GM11168 (cell line): ENCODE data around the gene ELOVL5.

Experiments used
- in situ Hi-C: fragments of 300-500 bp; cut with MboI; formaldehyde crosslinking; loops from one replicate; pipeline ENCODE4 v1.12.0; 2022; ENCODE audit warnings: low sequenced_read_pairs; ENCODE audit not compliant: unreplicated experiment

Gene ELOVL5

DNA sequence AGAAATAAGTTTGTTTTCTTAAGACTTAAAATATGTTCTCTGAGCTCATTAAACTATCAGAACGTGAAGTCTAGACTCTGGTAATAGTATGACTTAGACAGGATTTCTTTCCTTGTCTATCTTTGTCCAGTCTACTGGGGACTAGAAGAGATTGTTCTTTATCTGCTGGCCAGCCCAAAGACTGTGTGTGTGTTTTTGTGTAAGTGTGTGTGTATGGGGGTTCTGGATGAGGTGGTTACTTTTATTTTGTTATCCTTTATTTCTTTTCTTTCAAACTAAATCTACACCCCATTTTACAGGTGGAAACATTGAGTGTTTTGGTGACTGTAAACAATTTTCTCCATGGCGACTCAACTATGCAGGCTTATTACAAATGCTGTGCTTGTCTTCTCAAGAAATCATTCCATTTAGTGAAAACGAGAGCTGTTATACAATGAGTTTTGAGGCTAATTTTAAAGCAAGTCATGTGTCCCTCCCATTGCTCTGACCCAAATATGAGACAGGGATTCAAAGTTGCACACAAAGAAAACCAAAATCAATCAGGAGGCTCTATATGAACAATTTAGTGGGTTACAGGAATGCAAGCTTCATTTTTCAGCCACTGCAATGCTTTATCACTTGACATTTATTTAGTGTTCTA, 97.6 kb downstream of the ELOVL5 start:
- in situ Hi-C loops: no loop called here

DNA sequence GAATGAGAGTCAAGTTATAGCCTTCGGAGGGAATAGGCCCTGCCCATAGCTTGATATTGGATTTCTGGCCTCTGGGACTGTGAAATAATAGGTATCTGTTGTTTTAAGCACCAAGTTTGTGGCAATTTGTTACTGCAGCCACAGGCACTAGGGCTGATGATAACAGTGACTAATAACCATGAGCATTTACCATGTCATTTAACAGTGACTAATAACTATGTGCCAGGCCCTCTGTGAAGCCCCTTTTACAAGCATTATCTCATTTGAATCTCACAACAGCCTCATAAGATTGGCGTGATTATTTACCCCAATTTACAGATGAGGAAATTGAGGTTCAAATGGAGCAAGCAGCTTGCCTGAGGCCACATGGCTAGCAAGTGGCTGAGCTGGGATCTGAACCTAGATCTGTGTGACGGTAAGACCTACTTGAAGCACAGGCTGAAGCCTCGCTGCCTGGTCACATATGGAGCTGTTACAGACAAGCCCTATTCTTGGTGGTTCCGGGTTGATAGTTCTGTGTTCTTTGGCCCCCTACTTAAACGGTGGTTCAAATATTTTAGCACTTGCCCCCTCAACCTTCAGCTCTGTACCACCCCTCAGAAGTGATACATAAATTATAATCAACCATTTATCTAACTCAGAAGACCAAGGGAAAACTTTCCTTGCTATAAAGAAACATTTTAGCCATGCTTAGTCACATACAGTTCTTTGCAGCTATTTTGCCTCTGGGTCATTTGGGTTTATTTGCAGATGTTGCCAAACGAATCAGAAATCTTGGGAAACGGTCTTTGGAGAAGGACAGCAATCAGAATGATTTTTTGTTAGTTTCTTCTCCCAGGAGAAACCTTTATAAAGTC, 98.3 kb downstream of the ELOVL5 start:
- in situ Hi-C loops: no loop called here

DNA sequence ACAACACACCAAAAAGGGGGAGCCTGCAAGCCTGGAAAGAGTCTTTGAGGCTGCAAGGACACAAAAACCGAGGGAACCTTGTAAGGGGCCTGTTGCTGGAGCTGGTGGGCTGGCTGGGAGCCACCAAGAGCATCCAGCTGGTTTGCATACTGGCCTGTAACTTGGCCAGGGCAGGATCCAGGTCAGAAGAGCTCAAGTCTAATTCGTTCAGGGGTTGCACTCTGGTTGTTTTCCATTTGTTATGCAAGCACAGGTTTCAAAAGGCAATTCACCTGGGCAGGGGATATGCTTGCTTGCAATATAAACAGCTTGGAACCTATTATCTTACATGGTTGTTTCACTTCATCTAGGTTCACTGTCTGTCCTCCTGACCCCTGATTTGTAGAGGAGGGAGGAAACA, 101.8 kb downstream of the ELOVL5 start:
- in situ Hi-C loops: no loop called here

DNA sequence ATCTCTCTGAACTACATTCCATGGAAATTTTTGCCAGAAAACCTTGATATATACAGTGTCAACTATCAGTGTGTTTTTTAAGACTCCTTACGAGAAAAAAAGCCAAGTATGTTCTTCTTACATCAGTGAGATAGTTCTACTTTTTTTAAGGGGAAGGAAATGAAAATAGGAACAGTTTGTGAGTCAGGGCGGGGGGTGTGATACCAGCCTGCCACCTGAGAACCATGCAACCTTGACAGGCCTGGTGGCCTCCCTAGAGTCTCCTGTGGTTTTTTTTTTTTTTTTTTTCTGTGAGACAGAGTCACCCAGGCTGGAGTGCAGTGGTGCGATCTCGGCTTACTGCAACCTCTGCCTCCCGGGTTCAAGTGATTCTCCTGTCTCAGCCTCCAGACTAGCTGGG, 103.8 kb downstream of the ELOVL5 start:
- in situ Hi-C loops: no loop called here

DNA sequence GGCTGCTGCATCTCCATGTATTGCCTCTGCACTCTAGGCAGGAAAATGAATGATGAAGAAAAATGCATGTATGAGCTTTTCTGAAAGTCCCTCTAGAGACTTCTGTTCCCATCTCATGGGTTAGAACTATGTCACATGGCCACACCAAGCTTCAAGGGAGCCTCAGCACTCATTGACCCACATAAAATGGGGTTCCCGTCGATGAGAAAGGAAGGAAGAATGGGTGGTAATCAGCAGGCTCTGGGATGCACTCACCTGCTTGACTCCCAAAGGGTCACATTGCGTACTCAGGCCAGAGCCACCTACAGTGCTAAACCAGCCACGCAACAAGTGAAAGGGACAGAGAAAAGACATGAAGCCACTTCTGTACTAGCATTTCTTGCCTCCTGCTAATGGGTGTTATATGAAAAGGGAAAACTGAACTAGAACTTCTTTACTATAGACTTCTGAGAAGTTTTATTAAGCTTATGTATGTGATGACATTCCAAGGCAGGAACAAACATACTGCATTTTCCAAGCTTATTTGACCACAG, 104.3 kb downstream of the ELOVL5 start:
- in situ Hi-C loops: no loop called here

DNA sequence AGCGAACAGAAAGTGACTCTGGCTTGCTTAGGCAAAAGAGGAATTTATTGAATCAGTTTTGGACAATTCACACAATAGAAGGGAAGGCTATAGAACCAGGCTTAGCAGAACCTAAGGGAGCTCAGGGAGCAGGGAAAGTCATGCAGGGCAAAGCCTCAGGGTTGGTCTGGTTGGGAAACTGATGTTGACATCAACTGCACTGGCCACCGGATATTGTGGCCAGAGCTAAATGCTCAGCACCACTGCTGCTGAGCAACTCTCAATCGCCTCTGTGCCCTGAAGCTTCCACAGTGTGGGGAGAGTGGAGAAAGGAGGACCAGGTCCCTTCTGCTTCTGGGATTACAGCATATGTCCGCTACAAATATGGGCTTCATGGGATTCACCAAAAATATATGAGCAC, 106.8 kb downstream of the ELOVL5 start:
- in situ Hi-C loops: no loop called here

DNA sequence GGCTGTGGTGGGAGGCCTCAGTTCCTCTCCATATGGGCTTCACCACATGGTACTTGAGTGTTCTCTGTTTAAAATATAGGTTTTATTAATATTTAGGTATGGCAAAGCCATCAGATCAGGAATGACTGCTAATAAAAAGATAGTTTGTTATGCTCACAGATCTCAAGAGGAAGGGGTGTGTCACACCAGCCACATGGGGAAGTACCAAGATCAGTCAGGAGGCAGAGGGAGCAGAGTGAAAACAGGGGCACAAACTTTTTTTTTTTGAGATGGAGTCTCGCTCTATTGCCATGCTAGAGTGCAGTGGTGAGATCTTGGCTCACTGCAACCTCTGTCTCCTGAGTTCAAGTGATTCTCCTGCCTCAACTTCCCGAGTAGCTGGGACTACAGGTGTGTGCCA, 108.0 kb downstream of the ELOVL5 start:
- in situ Hi-C loops: no loop called here

DNA sequence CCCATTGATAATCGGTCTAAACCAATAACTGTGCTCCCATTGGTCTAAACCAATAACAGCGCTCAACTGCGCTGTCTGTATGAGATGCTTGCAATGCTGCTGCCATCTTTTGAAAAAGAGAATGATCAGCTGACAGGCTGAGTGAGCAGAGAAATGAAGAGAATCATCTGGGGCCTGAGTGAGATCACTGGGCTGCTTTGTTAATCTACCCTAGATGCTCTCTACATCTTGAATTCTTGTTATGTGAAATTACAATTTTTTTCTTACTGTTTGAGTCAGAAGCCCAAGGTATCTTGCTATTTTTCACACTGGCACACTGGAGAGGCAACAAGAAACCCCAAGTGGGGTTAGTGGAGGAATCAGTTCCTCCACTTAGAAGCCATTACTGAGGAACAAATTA, 108.6 kb downstream of the ELOVL5 start:
- in situ Hi-C loops: no loop called here

DNA sequence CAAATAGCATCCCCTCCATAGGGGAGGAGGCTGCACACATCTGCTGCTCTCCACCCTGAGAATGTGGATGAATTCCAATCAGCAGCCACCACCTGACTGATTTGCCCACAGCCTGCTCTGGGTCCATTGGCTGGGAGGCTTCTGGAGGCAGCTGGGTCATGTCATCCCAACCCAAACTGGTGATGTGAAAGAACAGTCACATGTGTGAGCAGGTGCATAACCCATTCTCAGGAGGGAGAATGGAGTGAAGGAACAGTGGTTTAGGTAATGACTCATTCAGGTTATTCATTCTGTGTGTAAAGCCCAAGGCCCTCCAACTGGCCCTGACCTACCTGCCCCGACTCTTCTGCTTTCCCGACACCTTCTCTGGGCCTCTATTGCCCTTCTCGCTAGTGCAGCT, 109.2 kb downstream of the ELOVL5 start:
- in situ Hi-C loops: no loop called here

DNA sequence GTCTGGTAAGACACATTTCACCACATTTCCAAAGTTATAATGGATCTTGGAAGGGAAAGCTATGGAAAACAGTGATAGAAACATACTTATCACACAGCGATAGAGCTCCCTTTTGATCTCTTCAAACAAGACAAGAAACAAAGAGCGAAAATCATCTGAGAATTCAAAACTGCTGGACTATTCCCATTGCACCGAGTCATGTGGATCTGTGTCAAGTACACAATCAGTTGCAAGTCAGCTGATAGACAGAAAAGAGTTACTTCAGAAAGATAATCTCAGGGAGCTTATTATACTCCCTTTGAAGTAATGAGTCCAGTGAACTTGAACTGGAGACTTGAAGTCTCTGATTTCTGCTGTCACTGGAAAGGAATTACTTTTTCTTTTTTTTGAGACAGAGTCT, 110.4 kb downstream of the ELOVL5 start:
- in situ Hi-C loops: no loop called here

DNA sequence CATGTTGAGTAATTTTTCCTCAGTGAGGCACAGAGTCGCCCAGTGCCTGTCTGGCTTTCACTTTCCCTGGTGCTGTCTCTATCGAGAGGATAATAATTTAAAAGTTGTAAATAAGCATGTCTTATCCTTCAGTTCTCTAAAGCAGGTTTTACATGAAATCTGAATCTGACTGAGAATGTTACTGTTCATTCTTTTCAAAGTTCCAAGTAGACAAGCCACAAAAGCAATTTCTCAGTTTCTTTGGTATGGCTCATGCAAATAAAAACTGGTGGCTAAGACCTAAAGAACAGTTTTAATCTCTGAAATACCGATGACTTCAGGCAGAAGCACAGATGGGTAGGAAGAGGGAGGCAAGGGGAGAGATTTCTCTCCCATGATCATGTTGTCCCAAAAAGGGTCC, 112.5 kb downstream of the ELOVL5 start:
- in situ Hi-C loops: no loop called here

DNA sequence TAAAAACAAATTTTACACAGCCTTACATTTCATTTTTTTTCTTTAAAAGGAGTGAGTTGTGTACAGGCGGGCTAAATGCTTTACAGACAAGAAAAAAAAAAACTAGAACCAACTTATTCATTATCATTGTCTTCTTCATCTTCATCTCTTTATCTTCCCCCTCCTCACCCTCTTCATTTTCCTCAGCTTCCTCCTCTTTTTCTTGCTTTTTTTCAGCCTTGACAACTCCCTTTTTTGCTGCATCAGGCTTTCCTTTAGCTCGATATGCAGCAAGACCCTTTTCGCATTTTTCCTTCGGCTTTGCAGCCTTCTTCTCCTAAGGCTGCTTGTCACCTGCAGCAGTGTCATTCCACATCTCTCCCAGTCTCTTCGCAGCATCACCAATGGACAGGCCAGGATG, 113.2 kb downstream of the ELOVL5 start:
- in situ Hi-C loops: no loop called here

DNA sequence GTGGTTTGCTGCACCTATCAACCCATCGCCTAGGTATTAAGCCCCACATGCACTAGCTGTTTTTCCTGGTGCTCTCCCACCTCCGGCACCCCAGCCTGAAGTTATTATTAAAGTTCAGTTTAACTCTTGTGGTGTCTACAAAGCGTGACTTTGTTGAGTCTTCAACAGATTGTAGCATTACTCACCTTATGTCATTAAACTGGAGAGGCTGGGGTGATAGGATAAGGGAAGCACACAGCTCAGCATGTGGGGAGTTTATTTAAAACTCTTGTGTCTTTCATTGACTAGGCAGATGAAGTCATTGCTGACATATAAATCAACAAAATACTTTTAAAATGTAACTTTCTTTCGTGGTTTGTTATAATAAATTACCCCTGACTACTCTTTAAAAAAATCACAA, 115.4 kb downstream of the ELOVL5 start:
- in situ Hi-C loops: no loop called here

DNA sequence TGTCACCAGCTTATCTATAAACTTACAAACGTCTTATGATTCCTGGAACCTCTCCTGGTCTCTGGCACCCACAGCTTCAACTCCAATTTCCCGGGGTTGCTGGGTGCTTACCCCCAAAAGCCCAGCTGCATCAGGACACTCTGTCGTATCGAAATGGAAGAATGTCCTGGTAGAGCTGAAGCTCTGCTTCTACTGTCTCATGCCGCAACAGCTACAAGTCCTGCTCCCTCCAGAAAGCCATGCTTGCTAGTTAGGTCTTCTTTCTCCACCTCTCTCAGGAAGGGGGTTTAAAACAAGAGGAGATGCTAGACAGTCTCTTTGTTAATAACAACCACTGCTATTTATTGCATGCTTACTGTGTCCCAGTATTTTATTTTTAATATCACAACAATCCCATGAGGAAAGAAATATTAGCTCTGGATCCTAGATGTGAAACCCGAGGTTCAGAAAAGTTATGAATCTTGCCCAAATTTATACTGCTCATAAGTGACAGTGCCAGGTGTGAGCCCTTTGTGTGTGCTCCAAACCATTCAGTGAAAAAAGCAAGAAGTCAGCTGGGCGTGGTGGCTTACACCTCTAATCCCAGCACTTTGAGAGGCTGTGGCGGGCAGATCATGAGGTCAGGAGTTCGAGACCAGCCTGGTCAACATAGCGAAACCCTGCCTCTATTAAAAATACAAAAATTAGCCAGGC, 117.8 kb downstream of the ELOVL5 start:
- in situ Hi-C loops: no loop called here

DNA sequence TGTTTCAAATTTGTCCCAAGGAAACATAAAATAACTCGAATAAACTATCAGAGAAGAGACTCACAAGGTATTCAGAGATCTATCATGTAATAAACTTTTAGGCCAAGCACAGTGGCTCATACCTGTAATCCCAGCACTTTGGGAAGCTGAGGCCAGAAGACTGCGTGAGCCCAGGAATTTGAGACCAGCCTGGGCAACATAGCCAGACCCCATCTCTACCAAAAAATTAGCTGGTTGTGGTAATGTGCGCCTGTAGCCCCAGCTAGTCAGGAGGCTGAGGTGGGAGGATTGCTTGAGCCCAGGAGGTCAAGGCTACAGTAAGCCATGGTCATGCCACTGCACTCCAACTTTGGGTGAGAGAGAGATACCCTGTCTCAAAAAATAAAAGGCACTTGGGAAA, 120.9 kb downstream of the ELOVL5 start:
- in situ Hi-C loops: no loop called here

DNA sequence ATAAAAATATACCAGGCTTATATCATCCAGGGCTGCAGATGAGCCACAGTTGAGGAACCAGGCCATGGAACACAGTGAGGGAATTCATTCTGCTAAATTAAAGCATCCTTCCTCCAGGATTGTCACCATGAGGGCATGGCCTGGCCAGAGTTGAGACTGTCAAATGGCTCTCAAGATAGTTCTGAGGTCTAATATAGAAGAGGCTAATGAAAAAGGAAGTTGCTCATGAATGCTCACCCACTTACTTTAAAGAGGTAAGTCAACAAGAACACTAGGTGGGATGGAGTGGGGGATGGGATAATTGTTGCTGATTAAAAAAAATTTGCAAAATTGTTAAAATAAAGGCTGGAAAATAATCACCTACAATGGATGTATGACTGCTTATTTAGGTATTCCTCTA, 128.1 kb downstream of the ELOVL5 start:
- in situ Hi-C loops: no loop called here
